ENCODE results near the gene FOSL2. TPM values are rescaled to one million over a fixed set of nuclear protein-coding genes. Genes with fewer than 3 reads are reported as not detected.

Gene FOSL2
- total RNA-seq, 2 experiments from 2014 or later, result 0.35 to 1.0 TPM

- no peak for DNase-seq (ENCODE audit: low spot score)
- Histone ChIP-seq H2AFZ (ENCODE audit: low read length) (no peak overlapping the region), H3K4me1 (ENCODE audit: insufficient read depth, low read length, poor library complexity, severe bottlenecking) (no peaks in the 10 kb centered on the region), H3K27ac (ENCODE audit: low read depth, low read length, poor library complexity, severe bottlenecking) (no peak overlapping the region), H4K20me1 (ENCODE audit: insufficient read depth, low read length) (no peaks in the 10 kb centered on the region), H3K79me2 (ENCODE audit: insufficient read depth, low read depth, low read length) (no peaks in the 10 kb centered on the region), H3K4me2 (ENCODE audit: low read length) (no peak overlapping the region), H3K9me2 (ENCODE audit: insufficient read depth, low read length) (no peaks in the 10 kb centered on the region), H3K36me3 (ENCODE audit: insufficient read depth, low read length) (no peaks in the 10 kb centered on the region), H3K4me3 (ENCODE audit: low read depth, low read length, poor library complexity, severe bottlenecking) (no peak overlapping the region), H3K9me3 (ENCODE audit: low read length) (no peaks in the 10 kb centered on the region)
- intact Hi-C loops (cut with micrococcal nuclease; ENCODE audit: unreplicated experiment), result no loop called here
- ChIA-PET CTCF (ENCODE audit: unreplicated experiment) (interaction anchor here (0.6 kb wide), 1 partner anchor 872 kb away, joined by 3 read pairs; no protein-coding TSS in a partner anchor), POLR2A (no interaction called here)
- TF ChIP-seq CTCF (conservative IDR thresholded peaks at IDR 0.05; ENCODE audit: low read length) (no peak), EZH2phosphoT487 (IDR thresholded peaks at IDR 0.05; ENCODE audit: borderline replicate concordance, low read depth, low read length) (no peak)
- no TSS peak for BruUV-seq (replicated peaks)
These were observed 53.9 kb downstream of the FOSL2 start for GRCh38 chr2:28446531-28446930.

- Histone ChIP-seq H3K79me2 (ENCODE audit: insufficient read depth, low read depth, low read length) (no peaks in the 10 kb centered on the region), H2AFZ (ENCODE audit: low read length) (no peak overlapping the region), H3K27ac (ENCODE audit: low read depth, low read length, poor library complexity, severe bottlenecking) (no peak overlapping the region), H3K4me3 (ENCODE audit: low read depth, low read length, poor library complexity, severe bottlenecking) (no peak overlapping the region), H3K4me1 (ENCODE audit: insufficient read depth, low read length, poor library complexity, severe bottlenecking) (no peaks in the 10 kb centered on the region), H3K9me3 (ENCODE audit: low read length) (no peaks in the 10 kb centered on the region), H4K20me1 (ENCODE audit: insufficient read depth, low read length) (no peaks in the 10 kb centered on the region), H3K4me2 (ENCODE audit: low read length) (no peak overlapping the region), H3K36me3 (ENCODE audit: insufficient read depth, low read length) (no peaks in the 10 kb centered on the region), H3K9me2 (ENCODE audit: insufficient read depth, low read length) (no peaks in the 10 kb centered on the region)
- DNase-seq (ENCODE audit: low spot score), result no peak
- intact Hi-C loops (cut with micrococcal nuclease; ENCODE audit: unreplicated experiment), result no loop called here
- ChIA-PET POLR2A (no interaction called here), CTCF (ENCODE audit: unreplicated experiment) (no interaction called here)
- BruUV-seq (replicated peaks), result no TSS peak
- TF ChIP-seq CTCF (conservative IDR thresholded peaks at IDR 0.05; ENCODE audit: low read length) (no peak), EZH2phosphoT487 (IDR thresholded peaks at IDR 0.05; ENCODE audit: borderline replicate concordance, low read depth, low read length) (no peak)
These were observed 54.4 kb downstream of the FOSL2 start for GRCh38 chr2:28447086-28447485.

- Histone ChIP-seq H3K9me2 (ENCODE audit: insufficient read depth, low read length) (no peaks in the 10 kb centered on the region), H4K20me1 (ENCODE audit: insufficient read depth, low read length) (no peaks in the 10 kb centered on the region), H3K4me1 (ENCODE audit: insufficient read depth, low read length, poor library complexity, severe bottlenecking) (no peaks in the 10 kb centered on the region), H3K9me3 (ENCODE audit: low read length) (no peaks in the 10 kb centered on the region), H3K36me3 (ENCODE audit: insufficient read depth, low read length) (no peaks in the 10 kb centered on the region), H3K4me2 (ENCODE audit: low read length) (no peak overlapping the region), H3K79me2 (ENCODE audit: insufficient read depth, low read depth, low read length) (no peaks in the 10 kb centered on the region), H3K27ac (ENCODE audit: low read depth, low read length, poor library complexity, severe bottlenecking) (no peak overlapping the region), H3K4me3 (ENCODE audit: low read depth, low read length, poor library complexity, severe bottlenecking) (no peak overlapping the region), H2AFZ (ENCODE audit: low read length) (no peak overlapping the region)
- ChIA-PET CTCF (ENCODE audit: unreplicated experiment) (no interaction called here), POLR2A (interaction anchor here (0.7 kb wide), 1 partner anchor 12 kb away, joined by 3 read pairs; no protein-coding TSS in a partner anchor)
- no peak for TF ChIP-seq CTCF (conservative IDR thresholded peaks at IDR 0.05; ENCODE audit: low read length)
- TF ChIP-seq EZH2phosphoT487 (IDR thresholded peaks at IDR 0.05; ENCODE audit: borderline replicate concordance, low read depth, low read length), result no peak
- DNase-seq (ENCODE audit: low spot score), result no peak
- BruUV-seq (replicated peaks), result no TSS peak
- intact Hi-C loops (cut with micrococcal nuclease; ENCODE audit: unreplicated experiment), result no loop called here
These were observed 55.5 kb downstream of the FOSL2 start for GRCh38 chr2:28447943-28448792.
